GM19328 (cell line): ENCODE results near the gene TMEM221.

Experiments used
- ATAC-seq: cut with Tn5 transposase; IDR thresholded peaks from one replicate; pipeline ENCODE4 v1.9.1; 2021; ENCODE audit warnings: mild to moderate bottlenecking, moderate library complexity; ENCODE audit not compliant: unreplicated experiment

TMEM221 gene

GRCh38 chr19:17448131-17448967, at the start of gene TMEM221:
TSS of gene TMEM221 (minus strand) at chr19:17448668. CDS start at chr19:17448462, 206 bp downstream.
- ATAC-seq: no peak

GRCh38 chr19:17497149-17497798, 48.8 kb upstream of the TMEM221 start:
- ATAC-seq: no peak

- no peak for ATAC-seq
Observed at GRCh38 chr19:17496337-17496997, 48.0 kb upstream of the TMEM221 start.

- ATAC-seq: no peak
Observed at GRCh38 chr19:17495639-17496296, 47.3 kb upstream of the TMEM221 start.

- no peak for ATAC-seq
Observed at GRCh38 chr19:17491287-17491686, 42.8 kb upstream of the TMEM221 start.

- ATAC-seq: no peak
Observed at GRCh38 chr19:17490411-17490810, 41.9 kb upstream of the TMEM221 start.

- ATAC-seq: no peak
Observed at GRCh38 chr19:17489392-17490030, 41.0 kb upstream of the TMEM221 start.

GRCh38 chr19:17488593-17489391, 40.3 kb upstream of the TMEM221 start:
- no peak for ATAC-seq

GRCh38 chr19:17487284-17488121, 39.0 kb upstream of the TMEM221 start:
- ATAC-seq: no peak

- no peak for ATAC-seq
Observed at GRCh38 chr19:17486545-17487240, 38.2 kb upstream of the TMEM221 start.

GRCh38 chr19:17484520-17485185, 36.2 kb upstream of the TMEM221 start:
- no peak for ATAC-seq

- no peak for ATAC-seq
Observed at GRCh38 chr19:17483605-17484002, 35.1 kb upstream of the TMEM221 start.

GRCh38 chr19:17482877-17483604, 34.6 kb upstream of the TMEM221 start:
- ATAC-seq: no peak

- no peak for ATAC-seq
Observed at GRCh38 chr19:17481986-17482385, 33.5 kb upstream of the TMEM221 start.

- ATAC-seq: no peak
Observed at GRCh38 chr19:17479325-17479791, 30.9 kb upstream of the TMEM221 start.

GRCh38 chr19:17475541-17476115, 27.2 kb upstream of the TMEM221 start:
- no peak for ATAC-seq
